Transverse colon (tissue), 4 donors: Measurements from ENCODE around the gene CADPS.

Source experiments
- EP300 ChIP-seq: sonication (generic); formaldehyde crosslinking; IDR thresholded peaks from one replicate; pipeline ENCODE4 v1.6.1; 2017; ENCODE audit warnings: antibody characterized with exemption, low read depth
- POLR2A ChIP-seq: fragments of 450-650 bp; IDR thresholded peaks from one replicate; pipeline ENCODE4 v1.6.1; 2016; ENCODE audit warnings: antibody characterized with exemption, mild to moderate bottlenecking, moderate library complexity
- POLR2AphosphoS5 ChIP-seq, 3 donors: sonication (generic); formaldehyde crosslinking; IDR thresholded peaks; one replicate each; pipeline ENCODE4 v1.6.1; 2016; ENCODE audit warnings: antibody characterized with exemption in 3 of 3
- TF ChIP-seq, protein P1 (sequence below), 5 experiments: fragments of 200-600 bp in 3 of 5; fragments of 450-650 bp in 2 of 5; sonication (generic) in 3 of 5; IDR thresholded peaks; 1 replicate in 2 of 5; 2 replicates in 3 of 5; pipeline ENCODE4 v1.5.1; 2016 to 2017; ENCODE audit warnings: antibody characterized with exemption in 5 of 5, inconsistent platforms in 3 of 5, mild to moderate bottlenecking in 2 of 5, moderate library complexity in 1 of 5

GRCh38 chr3:62413687-62414086 lies 461.5 kb downstream of the CADPS start:
- TF ChIP-seq POLR2AphosphoS5 (IDR thresholded peaks at IDR 0.05) (no peak), POLR2A (no peak), EP300 (no peak)
- TF ChIP-seq, protein P1, sequence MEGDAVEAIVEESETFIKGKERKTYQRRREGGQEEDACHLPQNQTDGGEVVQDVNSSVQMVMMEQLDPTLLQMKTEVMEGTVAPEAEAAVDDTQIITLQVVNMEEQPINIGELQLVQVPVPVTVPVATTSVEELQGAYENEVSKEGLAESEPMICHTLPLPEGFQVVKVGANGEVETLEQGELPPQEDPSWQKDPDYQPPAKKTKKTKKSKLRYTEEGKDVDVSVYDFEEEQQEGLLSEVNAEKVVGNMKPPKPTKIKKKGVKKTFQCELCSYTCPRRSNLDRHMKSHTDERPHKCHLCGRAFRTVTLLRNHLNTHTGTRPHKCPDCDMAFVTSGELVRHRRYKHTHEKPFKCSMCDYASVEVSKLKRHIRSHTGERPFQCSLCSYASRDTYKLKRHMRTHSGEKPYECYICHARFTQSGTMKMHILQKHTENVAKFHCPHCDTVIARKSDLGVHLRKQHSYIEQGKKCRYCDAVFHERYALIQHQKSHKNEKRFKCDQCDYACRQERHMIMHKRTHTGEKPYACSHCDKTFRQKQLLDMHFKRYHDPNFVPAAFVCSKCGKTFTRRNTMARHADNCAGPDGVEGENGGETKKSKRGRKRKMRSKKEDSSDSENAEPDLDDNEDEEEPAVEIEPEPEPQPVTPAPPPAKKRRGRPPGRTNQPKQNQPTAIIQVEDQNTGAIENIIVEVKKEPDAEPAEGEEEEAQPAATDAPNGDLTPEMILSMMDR (IDR thresholded peaks at IDR 0.05), result no peak
